ENCODE data around the gene TECPR1. TPM values are rescaled to one million over a fixed set of nuclear protein-coding genes. Genes with fewer than 3 reads are reported as not detected.

Gene TECPR1
- total and polyA plus RNA-seq, 2 experiments from 2014 or later = 8.2 to 27.8 TPM

- H2AFZ ChIP-seq = no peak overlapping the region
- H3K9me3 ChIP-seq (ENCODE audit: low read depth) = no peaks in the 10 kb centered on the region
- H3K79me2 ChIP-seq (ENCODE audit: insufficient read depth) = no peaks in the 10 kb centered on the region
- no peaks in the 10 kb centered on the region for H3K27me3 ChIP-seq (replicated peaks; ENCODE audit: insufficient read depth)
- H4K20me1 ChIP-seq (ENCODE audit: insufficient read depth) = no peaks in the 10 kb centered on the region
- no peaks in the 10 kb centered on the region for H3K9me2 ChIP-seq (ENCODE audit: insufficient read depth)
- H3K4me2 ChIP-seq (ENCODE audit: unreplicated experiment) = no peak overlapping the region
- DNase-seq = no peak
- in situ Hi-C loops (cut with MboI) = no loop called here
- WGBS, 2 experiments (ENCODE audit: low coverage in 1 of 2, low lambda C conversion rate in 2 of 2, missing lambda C conversion rate in 2 of 2) = 86 to 89% methylated on average over 6 of the region's 6 CpGs
- H3K4me1 ChIP-seq (ENCODE audit: insufficient read depth) = no peaks in the 10 kb centered on the region
- H3K4me3 ChIP-seq = no peak overlapping the region
- H3K36me3 ChIP-seq (ENCODE audit: low read depth) = no peaks in the 10 kb centered on the region
- TF ChIP-seq EZH2 (IDR thresholded peaks at IDR 0.05; ENCODE audit: insufficient read depth, poor library complexity, severe bottlenecking) = no peak
- no peak for TF ChIP-seq EZH2phosphoT487 (IDR thresholded peaks at IDR 0.05; ENCODE audit: insufficient read depth, low read depth)
- no peaks in the 10 kb centered on the region for H3F3A ChIP-seq (ENCODE audit: insufficient read depth)
- no peak overlapping the region for H3K9ac ChIP-seq
- no peak overlapping the region for H3K27ac ChIP-seq
Measured at GRCh38 chr7:98177553-98177952, 74.5 kb downstream of the TECPR1 start.

- 94 to 95% methylated on average over 8 of the region's 8 CpGs for WGBS, 2 experiments (ENCODE audit: low coverage in 1 of 2, low lambda C conversion rate in 2 of 2, missing lambda C conversion rate in 2 of 2)
- H3K27ac ChIP-seq = no peak overlapping the region
- no peaks in the 10 kb centered on the region for H3K36me3 ChIP-seq (ENCODE audit: low read depth)
- H3K79me2 ChIP-seq (ENCODE audit: insufficient read depth) = no peaks in the 10 kb centered on the region
- H3K4me1 ChIP-seq (ENCODE audit: insufficient read depth) = no peaks in the 10 kb centered on the region
- H3K27me3 ChIP-seq (replicated peaks; ENCODE audit: insufficient read depth) = no peaks in the 10 kb centered on the region
- H4K20me1 ChIP-seq (ENCODE audit: insufficient read depth) = no peaks in the 10 kb centered on the region
- no peak overlapping the region for H3K4me3 ChIP-seq
- no peaks in the 10 kb centered on the region for H3K9me3 ChIP-seq (ENCODE audit: low read depth)
- no peaks in the 10 kb centered on the region for H3F3A ChIP-seq (ENCODE audit: insufficient read depth)
- no peak for TF ChIP-seq EZH2 (IDR thresholded peaks at IDR 0.05; ENCODE audit: insufficient read depth, poor library complexity, severe bottlenecking)
- TF ChIP-seq EZH2phosphoT487 (IDR thresholded peaks at IDR 0.05; ENCODE audit: insufficient read depth, low read depth) = no peak
- no peak overlapping the region for H3K4me2 ChIP-seq (ENCODE audit: unreplicated experiment)
- no peaks in the 10 kb centered on the region for H3K9me2 ChIP-seq (ENCODE audit: insufficient read depth)
- no peak overlapping the region for H2AFZ ChIP-seq
- in situ Hi-C loops (cut with MboI) = no loop called here
- H3K9ac ChIP-seq = no peak overlapping the region
- DNase-seq = no peak
Measured at GRCh38 chr7:98175260-98175940, 76.6 kb downstream of the TECPR1 start.

- Histone ChIP-seq H3F3A (ENCODE audit: insufficient read depth) (no peaks in the 10 kb centered on the region), H4K20me1 (ENCODE audit: insufficient read depth) (no peaks in the 10 kb centered on the region), H3K79me2 (ENCODE audit: insufficient read depth) (no peaks in the 10 kb centered on the region), H3K36me3 (ENCODE audit: low read depth) (no peaks in the 10 kb centered on the region), H3K4me3 (no peak overlapping the region), H3K9ac (no peak overlapping the region), H2AFZ (no peak overlapping the region), H3K9me3 (ENCODE audit: low read depth) (no peaks in the 10 kb centered on the region), H3K27me3 (replicated peaks; ENCODE audit: insufficient read depth) (no peaks in the 10 kb centered on the region), H3K4me2 (ENCODE audit: unreplicated experiment) (no peak overlapping the region), H3K4me1 (ENCODE audit: insufficient read depth) (no peaks in the 10 kb centered on the region), H3K27ac (no peak overlapping the region), H3K9me2 (ENCODE audit: insufficient read depth) (no peaks in the 10 kb centered on the region)
- 91% methylated on average over 20 of the region's 20 CpGs for WGBS, 2 experiments (ENCODE audit: low coverage in 1 of 2, low lambda C conversion rate in 2 of 2, missing lambda C conversion rate in 2 of 2)
- no peak for DNase-seq
- in situ Hi-C loops (cut with MboI) = no loop called here
- TF ChIP-seq EZH2phosphoT487 (IDR thresholded peaks at IDR 0.05; ENCODE audit: insufficient read depth, low read depth) = no peak
- TF ChIP-seq EZH2 (IDR thresholded peaks at IDR 0.05; ENCODE audit: insufficient read depth, poor library complexity, severe bottlenecking) = no peak
Measured at GRCh38 chr7:98174334-98175259, 77.4 kb downstream of the TECPR1 start.

- no peak overlapping the region for H3K4me3 ChIP-seq
- H3K9me2 ChIP-seq (ENCODE audit: insufficient read depth) = no peaks in the 10 kb centered on the region
- H2AFZ ChIP-seq = no peak overlapping the region
- H3K4me1 ChIP-seq (ENCODE audit: insufficient read depth) = no peaks in the 10 kb centered on the region
- in situ Hi-C loops (cut with MboI) = no loop called here
- no peaks in the 10 kb centered on the region for H3K36me3 ChIP-seq (ENCODE audit: low read depth)
- no peak overlapping the region for H3K4me2 ChIP-seq (ENCODE audit: unreplicated experiment)
- H3K9me3 ChIP-seq (ENCODE audit: low read depth) = no peaks in the 10 kb centered on the region
- no peaks in the 10 kb centered on the region for H3K79me2 ChIP-seq (ENCODE audit: insufficient read depth)
- TF ChIP-seq EZH2phosphoT487 (IDR thresholded peaks at IDR 0.05; ENCODE audit: insufficient read depth, low read depth) (no peak), EZH2 (IDR thresholded peaks at IDR 0.05; ENCODE audit: insufficient read depth, poor library complexity, severe bottlenecking) (no peak)
- DNase-seq = no peak
- no peak overlapping the region for H3K27ac ChIP-seq
- no peaks in the 10 kb centered on the region for H4K20me1 ChIP-seq (ENCODE audit: insufficient read depth)
- no peak overlapping the region for H3K9ac ChIP-seq
- H3K27me3 ChIP-seq (replicated peaks; ENCODE audit: insufficient read depth) = no peaks in the 10 kb centered on the region
- H3F3A ChIP-seq (ENCODE audit: insufficient read depth) = no peaks in the 10 kb centered on the region
- WGBS, 2 experiments (ENCODE audit: low coverage in 1 of 2, low lambda C conversion rate in 2 of 2, missing lambda C conversion rate in 2 of 2) = 95 to 96% methylated on average over 23 to 24 of the region's 24 CpGs
Measured at GRCh38 chr7:98171449-98171848, 80.6 kb downstream of the TECPR1 start.

All from GM23248 (cell line).